Right renal pelvis (tissue), 4 donors: Measurements from ENCODE around the gene SMYD1. TPM values are rescaled to one million over a fixed set of nuclear protein-coding genes. Genes with fewer than 3 reads are reported as not detected.
A peak's percentile ranks its signal among the peaks of the same experiment; 100 is the strongest.
"Not testable (repeated sequence)": the region's sequence is repeated elsewhere in the genome, so short reads cannot be mapped to it uniquely, and the experiment has no call there.

Experiments used
- DNase-seq, 4 donors: peaks; one replicate each; pipeline ENCODE4 v3.0.0-alpha.2; 2013; ENCODE audit warnings: low read depth in 4 of 4, low spot score in 3 of 4, missing footprints in 1 of 4
- polyA plus RNA-seq, 4 donors: library from polyadenylated mRNA; unstranded; fragments of 120-200 nt; gene quantifications; one replicate each; pipeline ENCODE4 v1.2.1, GENCODE V29; 2013; ENCODE audit not compliant: insufficient read length in 4 of 4

SMYD1 gene
- polyA plus RNA-seq: not detected

GRCh38 chr2:88067598-88067997 lies at the start of gene SMYD1:
TSS of gene SMYD1 (plus strand) at chr2:88067825. CDS start at chr2:88067865, 40 bp downstream.
- DNase-seq: no peak

- DNase-seq: not testable (repeated sequence)
Observed at GRCh38 chr2:88018077-88018805, 49.4 kb upstream of the SMYD1 start.

GRCh38 chr2:88018909-88019308 lies 48.7 kb upstream of the SMYD1 start:
- no peak for DNase-seq

- no peak for DNase-seq
Observed at GRCh38 chr2:88019985-88020384, 47.6 kb upstream of the SMYD1 start.

GRCh38 chr2:88022669-88022921 lies 45.0 kb upstream of the SMYD1 start:
- DNase-seq: no peak

- no peak for DNase-seq
Observed at GRCh38 chr2:88024509-88024908, 43.1 kb upstream of the SMYD1 start.

- DNase-seq: no peak
Observed at GRCh38 chr2:88027697-88028389, 39.8 kb upstream of the SMYD1 start.

GRCh38 chr2:88028931-88029330 lies 38.7 kb upstream of the SMYD1 start:
- DNase-seq: no peak

GRCh38 chr2:88032070-88032702 lies 35.4 kb upstream of the SMYD1 start:
- no peak for DNase-seq

- DNase-seq: no peak
Observed at GRCh38 chr2:88036182-88036581, 31.4 kb upstream of the SMYD1 start.

GRCh38 chr2:88036606-88037005 lies 31.0 kb upstream of the SMYD1 start:
- no peak for DNase-seq

- DNase-seq: no peak
Observed at GRCh38 chr2:88038263-88039105, 29.1 kb upstream of the SMYD1 start.

GRCh38 chr2:88042476-88042875 lies 25.1 kb upstream of the SMYD1 start:
- no peak for DNase-seq

- not testable (repeated sequence) for DNase-seq
Observed at GRCh38 chr2:88045561-88045960, 22.1 kb upstream of the SMYD1 start.

GRCh38 chr2:88048541-88048940 lies 19.1 kb upstream of the SMYD1 start:
- DNase-seq: no peak

GRCh38 chr2:88049622-88050021 lies 18.0 kb upstream of the SMYD1 start:
- no peak for DNase-seq

- no peak for DNase-seq
Observed at GRCh38 chr2:88051792-88052191, 15.8 kb upstream of the SMYD1 start.

- peak in 1 of 4 donors; percentile 10 for DNase-seq
Observed at GRCh38 chr2:88053296-88053695, 14.3 kb upstream of the SMYD1 start.

- DNase-seq: peak in 1 of 4 donors; percentile 3
Observed at GRCh38 chr2:88053934-88054781, 13.5 kb upstream of the SMYD1 start.

- DNase-seq: peak in 2 of 4 donors; percentile 0 to 17
Observed at GRCh38 chr2:88054782-88055370, 12.7 kb upstream of the SMYD1 start.
